GM21825 (cell line): ENCODE measurements around the gene FOXP2.
"Not testable (repeated sequence)": the region's sequence is repeated elsewhere in the genome, so short reads cannot be mapped to it uniquely, and the experiment has no call there.

ENCODE experiments used
- ATAC-seq: cut with Tn5 transposase; IDR thresholded peaks from one replicate; pipeline ENCODE4 v1.9.1; 2021; ENCODE audit warnings: mild to moderate bottlenecking, moderate library complexity; ENCODE audit not compliant: unreplicated experiment

FOXP2 gene

DNA sequence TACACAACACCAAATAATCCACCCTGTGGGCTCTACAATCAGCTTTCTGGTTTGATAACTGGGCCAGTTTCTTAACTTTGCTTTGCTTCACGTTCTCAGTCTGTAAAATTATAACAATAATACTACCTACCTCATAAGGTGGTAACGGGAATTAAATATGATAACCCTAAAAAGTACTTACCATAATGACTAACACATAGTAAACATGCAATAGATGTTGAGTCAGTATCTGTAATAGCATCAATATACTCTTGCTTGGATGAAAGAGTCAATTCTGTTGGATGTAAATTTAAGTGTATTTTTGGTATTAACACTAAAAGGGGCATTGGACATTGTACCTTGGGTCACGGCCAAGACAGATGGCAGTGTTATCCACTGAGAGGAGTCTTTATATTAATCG is 160.5 kb downstream of the FOXP2 start:
- no peak for ATAC-seq

- not testable (repeated sequence) for ATAC-seq
Measured at GRCh38 chr7:114580963-114581362, 166.3 kb downstream of the FOXP2 start.

DNA sequence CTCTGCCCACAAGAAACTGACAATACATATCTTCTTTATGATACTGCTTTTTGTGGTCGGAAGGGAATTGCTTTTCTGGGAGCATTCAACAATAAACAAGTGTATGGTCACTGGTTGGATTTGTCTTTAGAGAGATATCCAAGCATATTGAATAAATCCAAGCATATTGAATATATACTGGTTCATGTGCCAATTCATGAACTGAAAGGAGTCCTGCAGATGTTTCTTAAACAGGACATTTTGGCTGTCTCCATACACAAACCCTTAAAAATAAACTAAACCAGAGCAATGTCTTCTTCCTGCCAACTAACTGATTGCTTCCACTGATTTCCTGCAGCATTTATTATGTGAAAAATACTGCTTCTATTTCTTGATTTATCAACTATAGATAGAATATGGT is 173.9 kb downstream of the FOXP2 start:
- ATAC-seq, result no peak

- no peak for ATAC-seq
Measured at GRCh38 chr7:114589436-114589835, 174.8 kb downstream of the FOXP2 start.

DNA sequence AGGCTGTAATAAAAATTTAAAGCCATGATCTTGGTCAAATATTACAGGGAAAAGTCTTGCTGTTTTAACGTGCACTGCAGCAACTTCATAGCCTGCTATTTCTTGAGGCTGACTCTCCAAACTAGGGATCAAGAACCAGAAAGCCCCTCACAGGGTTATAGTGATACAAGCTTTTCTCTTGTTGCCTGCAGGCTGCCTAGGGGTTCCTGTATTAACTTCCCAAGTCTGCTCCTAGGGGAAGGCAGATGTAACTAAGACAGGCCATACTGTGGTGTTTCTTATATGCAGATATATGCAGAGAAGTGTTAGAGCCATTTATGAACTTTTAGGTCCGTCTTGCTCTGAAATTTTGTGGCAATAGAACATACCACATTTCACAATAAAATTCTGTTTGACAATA is 175.7 kb downstream of the FOXP2 start:
- no peak for ATAC-seq

DNA sequence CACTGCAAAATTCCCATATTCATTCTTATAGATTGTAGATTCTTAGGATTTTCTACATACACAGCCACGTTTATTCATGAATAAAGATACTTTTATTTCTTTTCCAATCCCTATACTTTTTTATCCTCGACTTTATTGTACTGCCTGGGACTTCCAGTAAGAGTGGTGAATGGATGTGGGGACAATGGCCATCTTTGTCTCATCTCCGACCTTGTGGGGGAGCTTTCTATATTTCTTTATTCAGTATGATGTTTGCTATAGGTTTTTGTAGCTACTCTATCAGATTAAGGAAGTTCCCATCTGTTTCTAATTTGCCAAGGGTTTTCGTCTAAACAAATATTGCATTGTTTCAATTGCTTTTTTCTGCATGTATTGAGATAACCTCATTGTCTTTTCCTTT is 184.3 kb downstream of the FOXP2 start:
- no peak for ATAC-seq

DNA sequence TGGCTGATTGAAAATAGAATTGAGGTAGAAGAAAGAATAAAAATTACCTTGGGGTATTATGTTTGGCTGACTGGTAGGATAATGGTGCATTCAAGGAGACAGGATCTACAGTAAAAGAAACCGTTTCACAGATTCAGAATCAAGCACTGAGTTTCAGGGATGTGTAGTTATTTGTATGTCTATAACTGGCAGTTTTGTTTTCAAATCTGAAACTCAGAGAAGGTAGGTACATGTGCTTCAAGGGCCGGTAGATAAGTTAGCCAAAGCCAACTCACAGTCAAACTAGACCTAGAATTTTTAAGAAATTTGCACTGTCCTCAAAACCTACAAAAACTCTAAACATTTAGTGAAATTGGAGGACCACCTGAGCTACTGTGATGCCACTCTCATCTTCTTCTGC is 191.5 kb downstream of the FOXP2 start:
- no peak for ATAC-seq

- not testable (repeated sequence) for ATAC-seq
Measured at GRCh38 chr7:114608822-114609221, 194.2 kb downstream of the FOXP2 start.

GRCh38 chr7:114620208-114620607 is 205.6 kb downstream of the FOXP2 start:
- ATAC-seq, result no peak

- no peak for ATAC-seq
Measured at GRCh38 chr7:114622221-114622620, 207.6 kb downstream of the FOXP2 start.

GRCh38 chr7:114623146-114623545 is 208.5 kb downstream of the FOXP2 start:
- no peak for ATAC-seq

GRCh38 chr7:114627231-114627630 is 212.6 kb downstream of the FOXP2 start:
- ATAC-seq, result no peak

GRCh38 chr7:114628362-114628761 is 213.7 kb downstream of the FOXP2 start:
- ATAC-seq, result no peak

- ATAC-seq, result no peak
Measured at GRCh38 chr7:114629762-114630161, 215.1 kb downstream of the FOXP2 start.

DNA sequence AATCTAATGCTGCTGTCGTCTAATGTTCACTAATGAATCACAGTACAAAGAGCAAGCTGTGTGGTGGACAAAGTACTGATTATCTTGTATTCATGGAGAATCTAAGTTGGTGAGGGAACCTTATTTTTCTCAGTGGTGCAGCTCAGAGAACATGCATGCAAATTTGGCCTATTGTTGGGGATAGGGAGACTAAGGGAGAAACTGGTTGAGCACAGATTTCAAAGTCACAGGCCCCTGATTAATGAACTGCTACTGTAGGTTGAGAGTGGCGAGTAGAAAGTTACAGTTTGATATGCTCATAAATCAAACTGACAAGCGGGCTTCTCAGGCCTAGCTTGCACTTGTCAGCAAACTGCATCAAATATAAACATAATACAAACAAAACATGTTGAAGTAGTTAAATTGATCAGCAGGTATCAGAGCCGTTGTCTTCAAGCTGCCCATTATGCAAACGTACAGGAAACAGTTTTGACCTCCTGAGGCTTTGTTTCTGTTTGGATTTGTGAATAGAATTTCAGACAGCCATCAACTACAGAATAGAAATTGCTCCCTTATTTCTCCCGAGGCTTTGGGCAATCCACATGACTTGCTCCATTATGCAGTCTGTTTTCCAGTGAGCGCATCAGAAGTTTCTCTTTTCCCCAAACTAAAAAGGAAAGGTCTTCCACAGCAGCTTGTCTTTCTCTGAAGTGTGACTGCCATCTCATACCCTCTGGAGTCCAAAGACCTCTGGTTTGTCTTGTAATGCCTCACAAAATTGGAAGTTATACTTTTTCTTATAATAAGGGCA is 215.8 kb downstream of the FOXP2 start:
- no peak for ATAC-seq

DNA sequence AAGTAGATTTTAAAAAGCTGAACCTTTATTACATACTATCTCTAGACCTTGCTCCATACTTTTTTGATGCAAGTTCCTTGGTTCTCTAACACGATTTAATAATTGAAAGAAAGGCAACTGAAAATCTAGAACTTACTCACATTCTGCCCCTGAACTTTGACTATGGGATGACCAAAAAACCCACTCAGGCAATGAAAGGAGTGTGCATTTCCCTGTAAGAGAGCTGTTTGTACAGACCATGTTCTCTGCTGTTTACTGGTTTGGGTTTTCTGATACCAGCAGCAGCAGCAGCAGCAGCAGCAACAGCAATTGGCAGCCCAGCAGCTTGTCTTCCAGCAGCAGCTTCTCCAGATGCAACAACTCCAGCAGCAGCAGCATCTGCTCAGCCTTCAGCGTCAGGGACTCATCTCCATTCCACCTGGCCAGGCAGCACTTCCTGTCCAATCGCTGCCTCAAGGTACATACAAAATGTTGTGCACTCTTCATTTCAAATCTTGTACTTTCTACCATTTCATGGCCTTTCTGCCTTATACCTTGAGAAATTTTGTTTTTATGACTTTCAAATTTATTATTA is 216.7 kb downstream of the FOXP2 start:
- no peak for ATAC-seq

DNA sequence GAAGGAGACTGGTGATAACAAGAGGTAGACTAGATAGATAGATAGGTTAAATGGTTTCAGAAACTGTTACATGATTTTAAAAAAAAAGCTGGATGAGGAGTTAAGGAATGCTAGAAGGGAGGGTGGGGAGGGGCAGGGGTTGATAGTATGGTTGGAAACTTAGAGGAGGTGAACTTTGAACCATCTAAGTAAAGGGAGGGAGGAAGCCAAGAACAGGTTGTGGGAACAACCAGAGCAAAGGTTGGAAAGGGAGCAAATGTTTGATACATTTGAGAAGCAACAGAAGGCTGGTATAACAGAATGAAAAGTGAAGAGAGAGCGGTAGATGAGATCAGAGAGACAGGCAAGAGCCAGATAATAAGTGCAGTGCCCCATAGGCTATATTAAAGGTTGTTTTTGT is 224.8 kb downstream of the FOXP2 start:
- no peak for ATAC-seq

DNA sequence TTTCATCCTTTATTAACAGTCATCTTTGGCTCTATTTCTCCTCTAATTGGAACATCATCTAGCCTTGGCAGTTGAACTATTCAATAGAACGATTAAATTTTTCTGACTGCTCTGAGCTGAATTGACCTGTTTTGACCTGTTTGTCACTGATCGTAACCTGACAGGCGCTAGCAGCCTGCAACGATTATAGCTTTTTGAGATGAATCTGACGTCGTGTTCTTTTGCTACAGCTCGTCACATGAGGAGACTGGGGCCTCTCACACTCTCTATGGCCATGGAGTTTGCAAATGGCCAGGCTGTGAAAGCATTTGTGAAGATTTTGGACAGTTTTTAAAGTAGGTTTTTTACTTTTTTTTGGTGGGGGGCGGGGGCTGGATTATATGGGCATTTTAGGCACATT is 229.8 kb downstream of the FOXP2 start:
- ATAC-seq, result no peak

GRCh38 chr7:114645451-114645850 is 230.8 kb downstream of the FOXP2 start:
- ATAC-seq, result no peak

GRCh38 chr7:114647518-114647917 is 232.9 kb downstream of the FOXP2 start:
- no peak for ATAC-seq

DNA sequence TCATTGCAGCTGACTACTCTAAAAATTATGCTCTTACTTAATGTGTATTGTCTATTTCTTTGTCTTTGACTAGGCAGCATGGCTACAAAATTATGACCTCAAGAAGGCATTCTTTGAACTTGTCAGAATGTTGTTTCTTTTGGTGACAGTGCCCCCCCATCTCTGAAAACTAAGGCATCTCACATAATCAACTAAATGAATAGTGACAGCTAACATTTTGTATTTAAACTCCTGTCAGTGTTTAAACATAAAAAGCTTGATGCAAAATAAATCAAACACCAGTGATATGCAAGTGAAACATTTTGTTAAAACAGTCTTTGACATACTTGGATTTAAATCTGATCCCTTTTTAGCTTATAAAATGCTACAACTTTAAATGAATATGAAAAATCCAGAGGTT is 233.5 kb downstream of the FOXP2 start:
- no peak for ATAC-seq

DNA sequence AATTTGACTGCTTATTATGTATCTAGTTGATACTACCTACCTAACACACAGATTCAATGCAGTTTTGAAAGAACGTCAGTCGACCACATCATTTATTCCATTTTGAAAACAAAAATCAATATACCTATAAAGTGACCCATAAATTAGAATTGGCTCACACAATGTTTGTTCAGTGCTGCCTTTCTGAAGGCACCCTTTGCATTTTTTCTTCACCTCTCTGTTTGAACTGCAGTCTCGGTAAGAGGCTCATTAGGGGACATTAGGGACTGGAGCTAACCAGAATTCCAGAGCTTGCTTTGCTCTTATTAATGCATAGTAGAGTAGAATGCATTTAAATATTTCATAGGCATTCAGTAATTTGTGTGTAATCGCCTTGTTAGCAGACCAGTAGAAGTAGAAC is 234.1 kb downstream of the FOXP2 start:
- no peak for ATAC-seq

GRCh38 chr7:114649689-114650088 is 235.1 kb downstream of the FOXP2 start:
- no peak for ATAC-seq
